Right renal cortex interstitium (tissue), 3 donors: ENCODE data around the gene ARMCX5. TPM values are rescaled to one million over a fixed set of nuclear protein-coding genes. Genes with fewer than 3 reads are reported as not detected.
A peak's percentile ranks its signal among the peaks of the same experiment; 100 is the strongest.

Experiments
- DNase-seq, 3 donors: peaks; one replicate each; pipeline ENCODE4 v3.0.0-alpha.2; 2013; ENCODE audit warnings: low read depth in 3 of 3, low spot score in 2 of 3
- polyA plus RNA-seq, 3 donors: library from polyadenylated mRNA; unstranded; fragments of 120-200 nt; gene quantifications; one replicate each; pipeline ENCODE4 v1.2.1, GENCODE V29; 2013; ENCODE audit not compliant: insufficient read length in 3 of 3

Gene ARMCX5
- 10 to 100 TPM; 16.2 to 17.2 (median 16.7) TPM for polyA plus RNA-seq

DNA sequence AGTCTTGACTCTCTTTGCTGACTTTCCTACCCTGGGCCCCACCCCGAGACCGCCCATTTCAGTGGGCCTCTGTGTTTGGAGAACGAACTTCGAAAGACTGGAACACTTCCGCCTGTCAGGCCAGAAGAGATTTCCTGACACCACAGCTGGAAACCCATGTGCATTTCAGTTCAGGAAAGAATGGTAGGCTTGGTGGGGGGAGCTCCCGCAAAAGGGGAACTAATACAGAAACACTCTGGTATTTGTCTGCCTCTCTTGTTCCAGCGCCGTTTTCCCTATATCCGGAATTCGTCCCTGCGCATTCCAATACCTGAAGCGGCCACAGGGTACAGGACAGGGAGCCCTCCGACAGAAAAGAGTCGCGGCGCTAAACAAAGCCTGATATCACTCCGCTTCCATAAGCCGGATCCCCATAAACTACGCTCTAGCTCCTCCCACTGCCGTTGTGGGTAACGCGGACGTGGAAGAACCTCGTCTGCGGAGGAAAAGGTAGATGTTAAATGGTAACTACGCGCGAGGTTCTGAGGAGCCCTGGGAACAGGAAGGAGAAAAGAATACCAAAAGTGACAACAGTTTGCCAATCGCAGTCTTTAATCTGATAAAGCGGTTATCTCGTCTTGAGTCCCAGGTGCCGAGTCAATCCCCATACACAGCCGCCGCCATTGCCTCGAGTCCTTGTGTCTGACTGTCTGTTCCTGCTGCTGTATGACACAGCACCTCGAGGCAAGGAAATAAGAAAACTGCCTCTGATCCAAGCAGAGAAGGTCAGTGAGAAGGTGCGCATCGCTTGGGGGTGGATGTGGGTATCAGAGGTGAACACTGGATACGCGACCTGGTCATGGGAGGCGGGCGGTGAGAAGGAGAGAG lies at the start of gene ARMCX5:
Gene ARMCX5, plus strand, starts transcription at position 432 of the 867 bp plus-strand sequence. CDS start 2,627 bp downstream, outside the sequence.
- DNase-seq, result peak; percentile 67 to 74 (median 71)

DNA sequence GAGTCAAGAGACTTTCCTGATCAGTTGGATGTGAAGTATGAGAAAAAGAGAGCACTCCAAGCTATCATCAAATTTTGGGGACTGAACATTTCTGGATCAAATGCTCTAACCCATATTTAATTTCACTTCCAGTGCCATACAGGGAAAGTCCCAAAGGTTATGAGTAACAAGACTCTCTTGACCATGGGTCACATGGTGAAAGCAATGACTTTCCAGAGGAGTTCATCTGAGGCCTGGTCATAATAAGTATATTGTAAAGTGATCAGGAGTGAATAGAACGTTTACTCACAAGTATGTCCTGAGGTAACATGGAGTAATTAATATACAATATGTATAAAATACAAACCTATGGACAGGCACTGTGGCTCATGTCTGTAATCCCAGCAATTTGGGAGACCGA lies 40.7 kb upstream of the ARMCX5 start:
- DNase-seq, result no peak

DNA sequence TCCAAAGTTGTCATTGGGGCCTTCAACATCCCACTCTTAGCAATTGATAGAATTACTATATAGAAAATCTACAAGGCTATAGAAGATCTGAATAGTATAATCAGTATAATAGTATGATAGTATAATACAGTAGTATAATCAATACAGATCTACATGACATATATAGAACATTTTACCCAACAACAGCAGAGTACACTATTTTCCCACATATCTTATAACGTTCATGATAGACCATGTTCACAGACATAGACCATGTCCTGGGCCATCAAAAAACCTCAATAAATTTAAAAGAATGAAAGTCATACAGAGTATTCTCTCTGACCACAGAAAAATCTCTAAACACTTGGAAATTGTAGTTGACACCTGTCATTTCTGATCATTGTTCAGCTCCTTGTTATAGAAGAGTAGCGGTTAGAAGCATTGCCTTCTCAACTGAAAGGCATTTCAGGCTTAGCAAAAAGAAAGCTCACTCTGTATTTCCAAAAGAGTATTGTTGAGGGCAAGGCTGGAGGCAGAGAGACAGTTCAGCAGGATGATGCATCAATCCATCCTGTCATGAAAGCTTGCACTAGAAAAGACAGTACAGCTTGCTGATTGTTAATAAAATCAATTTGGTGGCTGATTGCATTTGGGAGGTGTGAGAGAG lies 38.8 kb upstream of the ARMCX5 start:
- DNase-seq, result no peak

DNA sequence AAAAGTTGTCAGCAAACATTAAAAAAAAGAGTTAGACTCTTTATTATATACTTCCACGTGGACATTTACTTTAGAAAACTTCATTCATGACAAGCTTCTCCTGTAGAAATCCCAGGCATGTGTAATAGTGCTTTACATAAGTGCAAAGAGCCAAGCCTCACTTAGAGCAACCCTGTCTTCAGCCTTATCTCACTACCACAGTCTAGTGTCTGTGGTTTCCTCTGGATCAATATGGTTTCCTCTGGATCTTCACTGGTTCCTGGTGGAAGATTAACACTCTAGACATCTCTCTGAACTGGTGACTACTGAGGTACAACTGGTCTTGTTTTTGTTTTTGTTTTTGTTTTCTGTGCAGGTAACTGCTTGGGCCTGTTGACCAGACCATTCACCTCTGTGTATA lies 18.4 kb upstream of the ARMCX5 start:
- no peak for DNase-seq

DNA sequence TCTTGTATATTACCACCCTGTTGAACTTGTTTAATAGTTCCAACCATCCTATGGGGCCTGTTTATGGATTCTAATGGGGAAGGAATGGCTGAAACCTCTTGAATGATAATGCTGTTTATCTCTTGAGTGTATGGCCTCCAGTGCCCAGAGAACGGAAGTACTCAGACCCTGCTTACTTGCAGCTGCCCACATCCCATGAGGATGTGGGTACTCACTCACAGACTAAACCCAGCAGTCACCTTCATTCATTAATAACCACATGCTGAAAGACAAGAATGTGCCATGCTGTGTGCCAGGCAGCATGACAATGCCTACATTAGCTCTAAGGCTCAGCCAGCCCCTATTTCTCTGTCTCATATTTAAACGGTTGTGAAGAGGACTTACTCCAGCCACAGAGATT lies 5.9 kb upstream of the ARMCX5 start:
- no peak for DNase-seq

DNA sequence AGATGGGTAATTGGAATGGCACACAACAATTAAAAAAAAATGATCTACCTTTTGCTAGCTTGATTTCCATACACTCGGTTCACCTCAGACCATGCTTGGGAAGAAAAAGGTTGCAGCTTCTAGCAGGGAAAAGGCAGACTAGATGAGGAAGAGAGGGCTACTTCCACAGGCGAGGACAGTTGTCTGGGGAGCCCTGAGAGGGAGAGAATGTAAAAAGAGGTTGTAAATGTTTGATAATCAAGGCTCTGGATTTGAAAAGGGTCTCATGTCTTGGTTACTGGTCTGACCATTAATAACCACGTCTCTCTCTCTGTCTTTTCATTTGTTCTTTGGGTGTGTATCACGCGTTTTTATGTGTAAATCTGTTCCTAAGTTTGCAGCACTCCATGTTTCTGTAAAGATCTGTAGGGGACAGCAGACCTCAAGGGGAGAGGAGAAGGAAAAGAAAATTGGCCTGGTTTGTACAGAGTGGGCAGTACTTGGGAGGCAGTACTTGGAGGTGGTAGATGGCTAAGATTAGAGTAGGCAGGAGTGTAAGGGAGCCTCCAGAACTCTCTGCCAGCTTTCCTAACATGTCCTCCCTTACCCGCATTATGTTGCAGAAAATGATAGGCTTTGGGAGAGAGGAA lies 750 bp downstream of the ARMCX5 start:
- peak in 2 of 3 donors; percentile 13 to 16 for DNase-seq

DNA sequence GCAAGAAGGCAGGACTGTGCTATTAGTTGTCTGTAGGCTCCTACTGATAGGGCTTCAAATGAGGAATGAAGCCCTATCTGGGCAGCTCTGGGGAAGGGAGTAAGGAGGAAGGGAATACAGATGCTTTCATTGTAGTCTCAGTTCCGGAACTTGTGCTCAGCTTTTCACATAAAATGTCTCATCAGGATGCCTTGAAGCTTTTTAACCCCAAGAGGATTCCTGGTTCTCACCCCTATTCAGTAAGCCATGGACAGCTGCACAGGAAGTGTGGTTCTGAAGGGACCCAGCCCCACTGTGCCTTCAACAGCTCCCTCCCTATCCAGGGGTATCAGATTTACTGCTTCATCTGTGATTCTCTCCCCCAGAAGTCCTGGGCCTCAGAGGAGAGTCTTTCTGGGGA lies 5.0 kb downstream of the ARMCX5 start:
- no peak for DNase-seq

DNA sequence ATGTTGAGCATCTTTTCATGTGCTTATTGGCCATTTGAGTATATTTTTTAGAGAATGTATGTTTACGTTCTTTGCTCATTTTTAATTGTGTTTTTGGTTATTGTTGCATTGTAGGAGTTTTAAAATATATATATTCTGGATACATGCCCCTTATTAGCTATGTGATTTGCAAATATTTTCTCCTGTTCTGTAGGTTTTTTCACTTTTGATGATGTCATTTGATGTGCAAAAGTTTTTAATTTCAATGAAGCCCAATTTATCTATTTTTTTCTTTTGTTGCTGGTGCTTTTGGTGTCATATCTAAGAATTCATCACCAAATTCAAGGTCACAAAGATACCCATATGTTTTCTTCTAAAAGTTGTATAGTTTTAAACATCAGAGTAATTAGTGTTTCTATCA lies 6.8 kb downstream of the ARMCX5 start:
- DNase-seq, result no peak

DNA sequence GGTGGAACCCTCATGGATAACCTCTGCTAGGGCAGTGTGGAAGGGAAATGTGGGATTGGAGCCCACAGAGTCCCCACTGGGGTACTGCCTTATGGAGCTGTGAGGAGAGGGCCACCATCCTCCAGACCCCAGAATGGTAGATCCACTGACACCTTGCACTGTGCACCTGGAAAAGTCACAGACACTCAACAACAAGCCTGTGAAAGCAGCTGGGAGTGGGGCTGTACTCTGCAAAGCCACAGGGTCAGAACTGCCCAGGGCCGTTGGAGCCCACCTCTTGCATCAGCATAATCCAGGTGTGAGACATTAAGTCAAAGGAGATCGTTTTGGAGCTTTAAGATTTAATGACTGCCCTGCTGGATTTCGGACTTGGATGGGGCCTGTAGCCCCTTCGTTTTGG lies 11.6 kb downstream of the ARMCX5 start:
- no peak for DNase-seq

DNA sequence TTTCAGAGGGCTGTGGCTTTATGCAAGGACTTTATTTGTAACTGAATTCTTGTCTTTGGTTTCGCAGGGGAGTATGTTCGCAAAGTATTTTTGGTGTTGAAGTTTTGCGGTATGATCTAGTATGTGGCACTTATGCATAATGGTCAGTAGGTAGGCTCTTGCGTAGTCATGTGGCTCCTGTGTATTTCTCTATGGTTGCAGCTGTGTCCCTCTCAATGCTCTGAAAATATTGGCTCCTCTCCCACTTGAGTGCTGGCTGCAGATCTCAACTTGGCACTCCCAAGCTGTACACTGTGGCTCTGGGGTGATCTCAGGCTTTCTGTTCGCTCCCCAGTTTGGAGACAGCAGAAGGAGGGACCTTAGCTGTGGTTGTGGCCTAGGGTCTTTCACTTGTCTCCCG lies 24.8 kb downstream of the ARMCX5 start:
- no peak for DNase-seq

DNA sequence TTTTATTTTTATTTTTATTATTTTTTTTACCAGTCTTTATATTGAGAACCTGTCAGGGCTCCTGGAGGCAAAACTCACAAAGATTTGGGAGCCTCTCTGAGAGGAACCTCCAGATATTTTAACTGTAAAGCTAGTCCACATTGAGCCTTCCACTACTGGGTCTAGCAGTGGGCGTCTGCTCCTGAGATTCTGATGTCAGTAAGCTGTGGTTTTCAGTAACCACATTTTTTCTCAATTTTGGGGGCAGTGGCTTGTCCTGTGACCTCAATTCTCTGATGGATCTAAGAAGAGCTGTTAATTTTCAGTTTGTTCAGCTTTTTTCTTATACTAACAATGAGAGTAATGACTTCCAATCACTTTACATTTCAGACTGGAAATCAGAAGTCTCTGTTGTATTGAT lies 28.3 kb downstream of the ARMCX5 start:
- no peak for DNase-seq

DNA sequence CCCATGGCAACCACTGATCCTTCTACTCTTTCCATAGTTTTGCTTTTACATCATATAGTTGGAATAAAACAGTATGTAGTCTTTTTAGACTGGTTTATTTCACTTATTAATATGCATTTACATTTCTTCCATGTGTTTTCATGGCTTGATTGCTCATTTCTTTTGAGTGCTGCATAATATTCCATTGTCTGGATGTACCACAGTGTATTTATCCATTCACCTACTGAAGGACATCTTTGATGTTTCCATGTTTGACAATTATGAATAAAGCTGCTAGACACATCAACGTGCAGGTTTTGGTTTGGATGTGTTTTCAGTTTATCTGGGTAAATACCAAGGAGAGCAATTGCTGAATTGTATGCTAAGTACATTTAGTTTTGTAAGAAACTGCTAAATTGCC lies 38.2 kb downstream of the ARMCX5 start:
- DNase-seq, result no peak

DNA sequence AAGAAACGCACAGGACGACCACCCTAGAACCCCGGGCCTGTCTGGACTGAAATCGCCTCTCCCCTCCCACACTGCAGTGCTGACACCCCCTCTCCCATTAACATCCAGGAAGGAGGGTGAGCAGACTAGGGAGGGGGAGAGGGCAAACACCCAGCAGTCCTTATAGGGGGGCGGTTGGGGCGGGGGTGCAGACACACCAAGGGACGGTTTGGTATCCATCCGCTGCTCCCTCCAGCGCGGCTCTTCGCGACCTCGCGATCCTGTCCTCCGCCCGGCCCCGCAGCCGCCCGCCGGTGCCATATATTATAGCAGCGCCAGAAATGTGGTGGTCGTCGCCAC lies 51.6 kb downstream of the ARMCX5 start:
- no peak for DNase-seq

DNA sequence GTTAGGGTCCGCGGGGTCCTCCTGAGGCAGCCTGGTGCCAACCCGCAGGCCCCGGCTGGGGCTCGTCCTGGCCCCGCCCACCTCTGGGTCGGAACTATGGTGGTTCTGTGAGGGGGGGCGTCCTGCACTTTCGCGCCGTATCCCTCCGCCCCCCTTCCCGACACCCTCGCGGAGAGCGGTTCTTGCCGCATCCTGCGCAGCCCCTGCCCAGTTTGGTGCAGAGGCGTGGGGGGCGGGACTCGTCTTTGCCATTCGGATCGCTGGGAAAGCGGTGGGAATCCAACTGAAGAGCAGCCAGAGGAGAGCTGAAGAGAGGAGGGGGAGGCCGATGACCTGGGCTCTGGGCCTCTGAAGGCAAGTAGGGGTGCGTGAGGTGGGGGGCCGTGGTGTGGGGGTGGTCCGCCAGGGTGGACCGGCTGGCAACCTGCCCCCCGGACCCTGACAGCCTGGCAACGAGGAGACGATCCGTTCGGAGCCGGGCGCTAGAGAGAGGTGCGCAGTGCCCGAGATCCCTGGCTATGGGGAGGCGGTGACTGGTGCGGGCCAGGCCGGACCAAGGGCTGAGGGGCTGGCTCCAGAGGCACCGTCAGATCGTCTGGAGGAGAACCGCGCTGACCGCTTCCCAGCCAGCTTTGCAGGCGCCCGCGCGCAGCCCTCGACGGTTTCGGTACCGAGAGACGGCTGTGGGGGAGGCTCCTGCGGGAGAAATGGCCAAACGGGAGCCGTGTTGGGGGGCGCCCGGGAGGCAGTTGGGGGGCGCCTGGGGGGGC lies 52.1 kb downstream of the ARMCX5 start, which contains the start of gene GPRASP1:
Gene GPRASP1, plus strand, starts transcription at position 242 of the 770 bp plus-strand sequence. CDS start 2,431 bp downstream, outside the sequence.
- DNase-seq, result peak in 1 of 3 donors; percentile 41

DNA sequence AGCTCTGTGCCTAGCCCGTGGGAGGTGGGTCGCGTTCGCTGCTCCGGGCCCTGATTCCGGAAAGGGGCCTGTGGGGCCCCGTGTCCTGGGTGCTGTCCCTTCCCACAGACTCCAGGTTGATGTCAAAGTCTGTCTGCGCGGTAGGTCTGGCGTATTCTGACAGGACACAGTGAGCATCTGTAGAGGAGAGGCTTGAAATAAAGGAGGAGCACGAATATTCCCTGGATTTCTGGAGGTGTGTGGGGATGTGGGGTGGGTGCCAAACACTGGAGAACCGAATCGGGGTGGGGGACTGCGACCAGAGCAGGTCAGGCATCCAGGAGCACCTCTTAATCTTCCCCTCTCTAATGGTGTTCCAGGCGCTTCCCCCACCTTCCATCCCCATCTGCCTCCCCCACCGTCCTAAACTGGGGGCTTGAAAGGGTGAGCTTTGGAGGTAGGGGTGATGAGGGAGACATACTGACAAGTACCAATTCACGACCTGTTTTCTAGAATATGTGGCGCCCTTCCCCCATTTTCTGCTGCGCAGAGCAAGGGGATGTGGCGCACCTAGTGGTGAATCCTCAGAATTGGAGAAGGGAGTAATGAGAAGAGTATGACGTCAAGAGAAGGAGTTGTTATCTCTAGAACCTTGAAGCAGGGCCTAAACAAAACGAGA lies 52.8 kb downstream of the ARMCX5 start:
- DNase-seq, result peak in 1 of 3 donors; percentile 45

Other genes with a start within 250 kb of the ARMCX5 start
- 1 to 10 TPM in 1 of 3 donors, under 1 TPM in 2; 0.69 to 1.5 (median 0.79) TPM for gene NXF2B, start 159.5 kb upstream of the ARMCX5 start, polyA plus RNA-seq
- 1 to 10 TPM in 2 of 3 donors, under 1 TPM in 1; 0.68 to 2.2 (median 1.2) TPM for gene TCP11X2, start 127.7 kb upstream of the ARMCX5 start, polyA plus RNA-seq
- gene TMSB15A, start 82.8 kb upstream of the ARMCX5 start, polyA plus RNA-seq, result 10 to 100 TPM; 67.2 to 72.7 (median 72.1) TPM
- 10 to 100 TPM in 2 of 3 donors, 1 to 10 TPM in 1; 8.8 to 15.4 (median 11.9) TPM for gene GPRASP1, start 52.0 kb downstream of the ARMCX5 start, polyA plus RNA-seq
- 10 to 100 TPM; 38.5 to 44.3 (median 38.6) TPM for gene GPRASP2, start 112.9 kb downstream of the ARMCX5 start, polyA plus RNA-seq
- gene GPRASP3, start 121.2 kb downstream of the ARMCX5 start, polyA plus RNA-seq, result 10 to 100 TPM; 16.9 to 19.8 (median 18.9) TPM